Left lung (tissue), 14 donors: ENCODE data around the gene PPP1R11. TPM values are rescaled to one million over a fixed set of nuclear protein-coding genes. Genes with fewer than 3 reads are reported as not detected.
"Not testable (repeated sequence)": the region's sequence is repeated elsewhere in the genome, so short reads cannot be mapped to it uniquely, and the experiment has no call there.

Experiments
- ATAC-seq: fragments of 200-7000 bp; cut with Tn5 transposase; one replicate; pipeline ENCODE4 v1.9.1; 2020; ENCODE audit warnings: moderate library complexity
- DNase-seq, 4 donors: peaks; one replicate each; pipeline ENCODE4 v3.0.0-alpha.2; 2013 to 2020
- H3K27ac ChIP-seq, 2 donors: fragments of 200-600 bp; sonication (generic) in 1 of 2; one replicate each; pipeline versions ENCODE4 v1.5.0 to v1.8.0; 2020 to 2021
- H3K27me3 ChIP-seq, 2 donors: fragments of 200-600 bp; sonication (generic) in 1 of 2; one replicate each; pipeline versions ENCODE4 v1.5.0 to v1.8.0; 2020 to 2021
- H3K36me3 ChIP-seq, 2 donors: fragments of 200-600 bp; sonication (generic) in 1 of 2; one replicate each; pipeline versions ENCODE4 v1.5.0 to v1.8.0; 2020 to 2021
- H3K4me1 ChIP-seq, 2 donors: fragments of 200-600 bp; one replicate each; pipeline ENCODE4 v1.8.0; 2021
- H3K4me3 ChIP-seq, 2 donors: fragments of 200-600 bp; sonication (generic) in 1 of 2; one replicate each; pipeline versions ENCODE4 v1.5.0 to v1.8.0; 2020 to 2021; ENCODE audit warnings: mild to moderate bottlenecking in 1 of 2
- H3K9me3 ChIP-seq, 2 donors: fragments of 200-600 bp; sonication (generic) in 1 of 2; one replicate each; pipeline versions ENCODE4 v1.5.0 to v1.8.0; 2020 to 2021
- CTCF ChIP-seq, 2 donors: fragments of 200-600 bp; sonication (generic) in 1 of 2; IDR thresholded peaks; one replicate each; pipeline versions ENCODE4 v1.5.0 to v1.8.0; 2021; ENCODE audit warnings: antibody characterized with exemption in 2 of 2
- intact Hi-C, 2 donors: fragments of 100-400 bp; cut with DNase I; formaldehyde crosslinking; loops; one replicate each; pipeline versions ENCODE4 v1.11.2 to v1.14.2; 2022
- long read RNA-seq, 12 donors: library from polyadenylated mRNA in 2 of 12; unstranded in 2 of 12; transcript quantifications; one replicate each; pipeline ENCODE4 v2.0.0 and lab custom pipeline, GENCODE V29; 2019 to 2026
- polyA plus RNA-seq, 6 donors: library from polyadenylated mRNA; unstranded; fragments of 120-200 nt; gene quantifications; one replicate each; pipeline ENCODE4 v1.2.1, GENCODE V29; 2013; ENCODE audit not compliant: insufficient read length in 6 of 6
- total RNA-seq, 2 donors: library from RNA; stranded (reverse); fragmentation: NEBNext Ultra II Directional; extraction: Animal tissue kit (Norgen Biotek cat#: 25700); gene quantifications; one replicate each; pipeline ENCODE4 v1.2.1, GENCODE V29; 2021
- donor health status: DM: no; HTN: yes; CAD: no.
- donor health status: DM: no; HTN: no; CAD: no.

PPP1R11 gene, protein sequence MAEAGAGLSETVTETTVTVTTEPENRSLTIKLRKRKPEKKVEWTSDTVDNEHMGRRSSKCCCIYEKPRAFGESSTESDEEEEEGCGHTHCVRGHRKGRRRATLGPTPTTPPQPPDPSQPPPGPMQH
- 10 to 100 TPM; 57.0 to 60.0 TPM for total RNA-seq
- 10 to 100 TPM; 52.0 to 58.0 (median 54.4) TPM for polyA plus RNA-seq
- long read RNA-seq, donor 1, transcript PPP1R11-201 (2 exons, 1,723 nt) = minor isoform, 6 of 64 reads
- long read RNA-seq, donor 1, transcript PPP1R11-205 (3 exons, 1,731 nt) = major isoform, 46 of 64 reads
- long read RNA-seq, donor 1, partial matches to known transcripts = 9 of 64 reads
- long read RNA-seq, donor 1, other reads (novel, unspliced or antisense) = 0 of 64 reads
- long read RNA-seq, donor 2, transcript PPP1R11-205 (3 exons, 1,731 nt) = major isoform, 40 of 73 reads
- long read RNA-seq, donor 2, partial matches to known transcripts = 28 of 73 reads
- long read RNA-seq, donor 2, other reads (novel, unspliced or antisense) = 0 of 73 reads
- long read RNA-seq, donor 3, transcript PPP1R11-205 (3 exons, 1,731 nt) = major isoform, 18 of 19 reads
- long read RNA-seq, donor 3, partial matches to known transcripts = 0 of 19 reads
- long read RNA-seq, donor 3, other reads (novel, unspliced or antisense) = 0 of 19 reads
- long read RNA-seq, donor 4, transcript PPP1R11-205 (3 exons, 1,731 nt) = major isoform, 27 of 32 reads
- long read RNA-seq, donor 4, partial matches to known transcripts = 0 of 32 reads
- long read RNA-seq, donor 4, other reads (novel, unspliced or antisense) = 4 of 32 reads
- long read RNA-seq, donor 5, transcript PPP1R11-205 (3 exons, 1,731 nt) = major isoform, 27 of 30 reads
- long read RNA-seq, donor 5, partial matches to known transcripts = 0 of 30 reads
- long read RNA-seq, donor 5, other reads (novel, unspliced or antisense) = 0 of 30 reads
- long read RNA-seq, donor 6, transcript PPP1R11-205 (3 exons, 1,731 nt) = major isoform, 17 of 38 reads
- long read RNA-seq, donor 6, partial matches to known transcripts = 21 of 38 reads
- long read RNA-seq, donor 6, other reads (novel, unspliced or antisense) = 0 of 38 reads
- long read RNA-seq, donor 7, transcript PPP1R11-205 (3 exons, 1,731 nt) = major isoform, 20 of 23 reads
- long read RNA-seq, donor 7, partial matches to known transcripts = 0 of 23 reads
- long read RNA-seq, donor 7, other reads (novel, unspliced or antisense) = 0 of 23 reads
- long read RNA-seq, donor 8, transcript PPP1R11-205 (3 exons, 1,731 nt) = major isoform, 41 of 43 reads
- long read RNA-seq, donor 8, partial matches to known transcripts = 0 of 43 reads
- long read RNA-seq, donor 8, other reads (novel, unspliced or antisense) = 0 of 43 reads
- long read RNA-seq, donor 9 = 0 reads
- long read RNA-seq, donor 10, transcript PPP1R11-205 (3 exons, 1,731 nt) = major isoform, 26 of 39 reads
- long read RNA-seq, donor 10, partial matches to known transcripts = 1 of 39 reads
- long read RNA-seq, donor 10, other reads (novel, unspliced or antisense) = 8 of 39 reads
- long read RNA-seq, donor 11, transcript PPP1R11-205 (3 exons, 1,731 nt) = major isoform, 65 of 68 reads
- long read RNA-seq, donor 11, partial matches to known transcripts = 0 of 68 reads
- long read RNA-seq, donor 11, other reads (novel, unspliced or antisense) = 0 of 68 reads
- long read RNA-seq, donor 12, transcript PPP1R11-205 (3 exons, 1,731 nt) = major isoform, 21 of 25 reads
- long read RNA-seq, donor 12, partial matches to known transcripts = 0 of 25 reads
- long read RNA-seq, donor 12, other reads (novel, unspliced or antisense) = 0 of 25 reads

DNA sequence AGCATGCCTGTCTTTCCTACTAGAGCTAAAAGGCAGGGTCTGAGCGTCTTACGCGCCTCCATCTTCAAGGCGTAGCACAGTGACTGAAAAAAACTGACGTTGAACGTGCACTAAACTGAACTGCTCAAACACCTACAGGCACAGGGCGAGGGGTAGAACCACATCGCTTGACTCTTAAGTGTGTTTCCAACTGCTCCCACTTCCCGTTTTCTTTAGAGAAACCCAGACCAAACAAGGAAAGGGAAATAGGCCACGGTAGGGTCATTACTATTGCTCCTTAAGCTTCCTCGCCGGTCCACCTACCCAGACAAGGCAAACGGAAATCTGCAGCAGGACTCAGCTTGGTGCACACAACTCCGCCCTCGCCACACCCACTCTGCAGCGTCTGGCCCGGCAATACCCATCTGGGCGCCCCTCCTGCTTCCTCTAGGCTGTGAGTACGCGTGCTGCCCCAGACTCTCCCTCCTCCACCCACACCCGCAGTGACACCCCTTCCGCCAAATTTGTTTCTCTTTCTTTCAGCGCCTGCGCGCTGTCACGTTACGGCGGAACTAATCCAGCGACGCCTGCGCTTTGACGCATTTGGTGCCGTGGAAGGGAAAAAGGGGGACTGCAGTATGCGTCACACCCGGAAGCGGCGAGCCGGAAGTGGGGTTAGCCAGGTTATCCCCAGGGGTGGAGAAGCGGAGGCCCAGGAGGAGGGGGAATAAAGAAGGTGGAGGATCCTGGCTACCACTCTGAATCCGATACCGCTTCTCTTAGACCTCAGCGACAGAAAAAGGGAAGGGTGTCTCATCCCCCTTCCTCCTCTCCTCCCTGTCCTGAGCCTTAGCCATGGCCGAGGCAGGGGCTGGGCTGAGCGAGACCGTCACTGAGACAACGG is at the start of gene PPP1R11:
PPP1R11 (plus strand) TSS at position 622 of the 883 bp plus-strand sequence; CDS start at position 835, 213 bp downstream.
- peaks cover 0 to 16% of the 10 kb centered on the region in 2 donors for H3K27me3 ChIP-seq
- no peak for TF ChIP-seq CTCF (IDR thresholded peaks at IDR 0.05)
- DNase-seq = peak; percentile 98 to 100 (median 99)
- H3K4me1 ChIP-seq = peaks cover 12 to 59% of the 10 kb centered on the region in 2 donors
- peaks cover 0 to 28% of the 10 kb centered on the region in 2 donors for H3K36me3 ChIP-seq
- intact Hi-C loops = no loop called here
- ATAC-seq = peak; percentile 99
- H3K4me3 ChIP-seq = peak within 1 kb of the TSS; percentile 58 to 60
- no peaks in the 10 kb centered on the region for H3K9me3 ChIP-seq
- peak within 1 kb of the TSS; percentile 93 to 94 for H3K27ac ChIP-seq

DNA sequence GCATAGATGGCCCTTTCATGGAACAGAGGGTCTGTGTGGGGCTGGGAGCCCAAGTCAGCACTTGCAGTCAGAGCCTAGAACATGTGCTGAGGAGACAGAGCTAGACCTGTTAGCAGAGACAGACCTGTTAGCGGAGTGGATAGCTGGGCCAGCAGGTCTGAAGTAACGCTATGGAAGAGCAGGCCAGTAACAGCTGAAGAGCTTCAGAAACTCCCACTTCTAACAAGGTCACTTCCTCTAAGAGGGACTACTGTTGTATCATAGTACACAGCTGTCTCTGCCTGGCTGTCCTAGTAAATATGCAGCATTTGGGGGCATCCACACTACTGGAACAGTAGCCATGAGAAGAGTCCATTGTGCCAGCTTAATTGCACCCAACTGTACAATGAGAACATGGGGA is 47.2 kb upstream of the PPP1R11 start:
- H3K4me3 ChIP-seq = no peak overlapping the region
- H3K27me3 ChIP-seq = no peaks in the 10 kb centered on the region
- intact Hi-C loops = loop anchor here in 1 of 2 donors (10.0 kb wide), 1 partner anchor 295 kb away; the partner anchor contains the start of gene HLA-F
- no peak overlapping the region for H3K27ac ChIP-seq
- no peaks in the 10 kb centered on the region for H3K4me1 ChIP-seq
- no peaks in the 10 kb centered on the region for H3K9me3 ChIP-seq
- no peak for ATAC-seq
- no peak for DNase-seq
- no peaks in the 10 kb centered on the region for H3K36me3 ChIP-seq
- TF ChIP-seq CTCF (IDR thresholded peaks at IDR 0.05) = no peak

GRCh38 chr6:30020626-30021025 is 46.4 kb upstream of the PPP1R11 start:
- Histone ChIP-seq H3K27ac (no peak overlapping the region), H3K9me3 (no peaks in the 10 kb centered on the region), H3K4me3 (no peak overlapping the region), H3K4me1 (no peaks in the 10 kb centered on the region), H3K27me3 (no peaks in the 10 kb centered on the region), H3K36me3 (no peaks in the 10 kb centered on the region)
- no peak for DNase-seq
- intact Hi-C loops = no loop called here
- no peak for ATAC-seq
- no peak for TF ChIP-seq CTCF (IDR thresholded peaks at IDR 0.05)

DNA sequence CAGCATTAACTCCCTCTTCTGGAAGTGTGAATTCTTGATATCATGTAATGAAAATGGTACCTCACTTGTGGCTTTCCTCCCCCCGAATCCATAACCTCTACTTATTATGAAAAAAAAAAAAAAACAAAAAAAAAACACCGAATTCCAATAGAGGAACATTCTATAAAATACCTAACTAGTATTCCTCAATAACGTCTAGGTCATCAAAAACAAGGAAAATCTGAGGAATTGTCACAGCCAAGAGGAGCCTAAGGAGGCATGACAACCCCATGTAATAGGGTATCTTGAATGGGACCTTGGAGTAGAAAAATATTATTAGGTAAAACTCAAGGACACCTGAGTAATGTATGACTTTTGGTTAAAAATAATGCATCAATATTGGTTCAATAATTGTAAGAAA is 44.8 kb upstream of the PPP1R11 start:
- no peak for DNase-seq
- Histone ChIP-seq H3K4me1 (no peaks in the 10 kb centered on the region), H3K9me3 (no peaks in the 10 kb centered on the region), H3K36me3 (no peaks in the 10 kb centered on the region), H3K27ac (no peak overlapping the region), H3K27me3 (no peaks in the 10 kb centered on the region), H3K4me3 (no peak overlapping the region)
- no peak for ATAC-seq
- no peak for TF ChIP-seq CTCF (IDR thresholded peaks at IDR 0.05)
- intact Hi-C loops = no loop called here

- H3K27ac ChIP-seq, H3K36me3 ChIP-seq, intact Hi-C loops, H3K27me3 ChIP-seq, H3K4me3 ChIP-seq, H3K9me3 ChIP-seq, DNase-seq, ATAC-seq, H3K4me1 ChIP-seq: not testable (repeated sequence)
These were observed 44.3 kb upstream of the PPP1R11 start for GRCh38 chr6:30022712-30023111.
